H9 (cell line): ENCODE measurements around the gene WFS1. TPM values are rescaled to one million over a fixed set of nuclear protein-coding genes. Genes with fewer than 3 reads are reported as not detected.

ENCODE experiments used
- DNase-seq: peaks from one replicate; pipeline ENCODE4 v3.0.0-alpha.2; 2017
- H2AFZ ChIP-seq: one replicate; pipeline ENCODE4 v1.6.1; 2013; ENCODE audit warnings: mild to moderate bottlenecking, low read length, control low read depth, moderate library complexity
- H2AK5ac ChIP-seq: 2 replicates; pipeline ENCODE4 v1.6.1; 2013; ENCODE audit warnings: low read length, control low read depth, mixed read lengths; ENCODE audit not compliant: insufficient read length
- H2BK120ac ChIP-seq: one replicate; pipeline ENCODE4 v1.6.1; 2013; ENCODE audit warnings: low read depth, mild to moderate bottlenecking, low read length, control low read depth, inconsistent platforms; ENCODE audit not compliant: poor library complexity, severe bottlenecking
- H2BK12ac ChIP-seq: 2 replicates; pipeline ENCODE4 v1.6.1; 2013; ENCODE audit warnings: low read length, control low read depth, mixed read lengths, low read depth; ENCODE audit not compliant: insufficient read length
- H2BK15ac ChIP-seq: 2 replicates; pipeline ENCODE4 v1.6.1; 2013; ENCODE audit warnings: low read depth, low read length, control low read depth
- H2BK20ac ChIP-seq: one replicate; pipeline ENCODE4 v1.6.1; 2013; ENCODE audit warnings: low read depth, mild to moderate bottlenecking, low read length, control low read depth, inconsistent platforms; ENCODE audit not compliant: poor library complexity, severe bottlenecking
- H2BK5ac ChIP-seq: 2 replicates; pipeline ENCODE4 v1.6.1; 2013; ENCODE audit warnings: low read length, control low read depth, mixed read lengths; ENCODE audit not compliant: insufficient read length
- H3K14ac ChIP-seq: 2 replicates; pipeline ENCODE4 v1.6.1; 2013; ENCODE audit warnings: low read length, control low read depth; ENCODE audit not compliant: insufficient read depth
- H3K18ac ChIP-seq: 2 replicates; pipeline ENCODE4 v1.6.1; 2013; ENCODE audit warnings: low read depth, mild to moderate bottlenecking, mixed read lengths, low read length, control low read depth; ENCODE audit not compliant: insufficient read length
- H3K23ac ChIP-seq: 2 replicates; pipeline ENCODE4 v1.6.1; 2013; ENCODE audit warnings: low read length, control low read depth, mixed read lengths, low read depth; ENCODE audit not compliant: insufficient read length
- H3K23me2 ChIP-seq: 2 replicates; pipeline ENCODE4 v1.6.1; 2013; ENCODE audit warnings: low read depth, mild to moderate bottlenecking, mixed read lengths, low read length, control low read depth; ENCODE audit not compliant: insufficient read length, poor library complexity, severe bottlenecking
- H3K27ac ChIP-seq: 2 replicates; pipeline ENCODE4 v1.5.1; 2013; ENCODE audit warnings: low read length, control low read depth, mixed read lengths, low read depth; ENCODE audit not compliant: insufficient read length
- H3K27me3 ChIP-seq: 2 replicates; pipeline ENCODE4 v1.6.1; 2013; ENCODE audit warnings: low read length, control low read depth, inconsistent platforms; ENCODE audit not compliant: insufficient read depth
- H3K4ac ChIP-seq: 2 replicates; pipeline ENCODE4 v1.6.1; 2013; ENCODE audit warnings: low read depth, mild to moderate bottlenecking, control low read depth, inconsistent platforms, low read length, moderate library complexity
- H3K4me1 ChIP-seq: 2 replicates; pipeline ENCODE4 v1.6.1; 2013; ENCODE audit warnings: low read length, control low read depth, inconsistent platforms; ENCODE audit not compliant: insufficient read depth
- H3K4me2 ChIP-seq: 2 replicates; pipeline ENCODE4 v1.6.1; 2013; ENCODE audit warnings: low read length, control low read depth, mixed read lengths; ENCODE audit not compliant: insufficient read length, insufficient read depth
- H3K56ac ChIP-seq: 2 replicates; pipeline ENCODE4 v1.6.1; 2013; ENCODE audit warnings: low read depth, mild to moderate bottlenecking, mixed read lengths, low read length, control low read depth; ENCODE audit not compliant: insufficient read length
- H3K79me1 ChIP-seq: 2 replicates; pipeline ENCODE4 v1.6.1; 2013; ENCODE audit warnings: low read depth, mild to moderate bottlenecking, moderate library complexity, low read length, control low read depth, inconsistent platforms; ENCODE audit not compliant: insufficient read depth, poor library complexity, severe bottlenecking
- H3K79me2 ChIP-seq: 2 replicates; pipeline ENCODE4 v1.6.1; 2013; ENCODE audit warnings: low read length, control low read depth, inconsistent platforms; ENCODE audit not compliant: insufficient read depth
- H3K9ac ChIP-seq: 2 replicates; pipeline ENCODE4 v1.6.1; 2013; ENCODE audit warnings: low read length, control low read depth, mixed read lengths; ENCODE audit not compliant: insufficient read length; ENCODE audit errors: extremely low read depth
- H3K9me3 ChIP-seq: one replicate; pipeline ENCODE4 v1.6.1; 2013; ENCODE audit warnings: low read depth, low read length, inconsistent platforms; ENCODE audit not compliant: control insufficient read depth
- H3T11ph ChIP-seq: one replicate; pipeline ENCODE4 v1.6.1; 2013; ENCODE audit warnings: mild to moderate bottlenecking, low read length, control low read depth, inconsistent platforms
- H4K20me1 ChIP-seq: one replicate; pipeline ENCODE4 v1.6.1; 2013; ENCODE audit not compliant: control insufficient read depth, insufficient read length, insufficient read depth
- H4K5ac ChIP-seq: 2 replicates; pipeline ENCODE4 v1.6.1; 2013; ENCODE audit warnings: low read depth, mild to moderate bottlenecking, mixed read lengths, low read length, control low read depth; ENCODE audit not compliant: insufficient read length
- H4K8ac ChIP-seq: replicated peaks from 2 replicates; pipeline ENCODE4 v1.6.1; 2013; ENCODE audit warnings: low read length, control low read depth, mixed read lengths, low read depth; ENCODE audit not compliant: insufficient read length
- H4K91ac ChIP-seq: 2 replicates; pipeline ENCODE4 v1.6.1; 2013; ENCODE audit warnings: low read depth, mild to moderate bottlenecking, moderate library complexity, mixed read lengths, low read length, control low read depth; ENCODE audit not compliant: insufficient read length
- H3K27ac Mint-ChIP-seq, 3 experiments: 2 replicates in 2 of 3; 3 replicates in 1 of 3; pipeline ENCODE4 v1.8.0; 2020 to 2021; ENCODE audit warnings: mixed read lengths in 3 of 3, mild to moderate bottlenecking in 1 of 3, moderate library complexity in 1 of 3
- H3K27me3 Mint-ChIP-seq: 2 replicates; pipeline ENCODE4 v1.8.0; 2021; ENCODE audit warnings: low read depth, mild to moderate bottlenecking, moderate library complexity, mixed read lengths
- H3K36me3 Mint-ChIP-seq, 3 experiments: 2 replicates in 2 of 3; 3 replicates in 1 of 3; pipeline ENCODE4 v1.8.0; 2020 to 2021; ENCODE audit warnings: low read depth in 3 of 3, mixed read lengths in 3 of 3; ENCODE audit not compliant: insufficient read depth in 1 of 3
- H3K4me1 Mint-ChIP-seq, 2 experiments: 2 replicates each; pipeline ENCODE4 v1.8.0; 2020; ENCODE audit warnings: mixed read lengths in 2 of 2
- H3K4me3 Mint-ChIP-seq, 2 experiments: 2 replicates in 1 of 2; 3 replicates in 1 of 2; pipeline ENCODE4 v1.8.0; 2020 to 2021; ENCODE audit warnings: mild to moderate bottlenecking in 2 of 2, mixed read lengths in 2 of 2, moderate library complexity in 1 of 2
- H3K9me3 Mint-ChIP-seq, 2 experiments: 2 replicates in 1 of 2; 3 replicates in 1 of 2; pipeline ENCODE4 v1.8.0; 2020; ENCODE audit warnings: mild to moderate bottlenecking in 2 of 2, mixed read lengths in 2 of 2, moderate library complexity in 1 of 2
- WGBS: extraction: QIAGEN DNeasy Blood & Tissue Kit; methylation state at CpG from one replicate; pipeline ENCODE4 v1.1.7; 2013; ENCODE audit warnings: missing lambda C conversion rate, low lambda C conversion rate, mixed read lengths; ENCODE audit not compliant: insufficient read length; ENCODE audit errors: extremely low coverage; 5-methylcytosine and 5-hydroxymethylcytosine counted together
- total RNA-seq: library from RNA; stranded (reverse); gene quantifications from 2 replicates; pipeline ENCODE4 v1.2.1, GENCODE V29; 2021
- TF ChIP-seq, protein P1 (sequence below): fragments of 200-600 bp; sonication (generic); conservative IDR thresholded peaks from 3 replicates; pipeline ENCODE4 v1.8.0; 2021; ENCODE audit warnings: antibody characterized with exemption, mild to moderate bottlenecking

The WFS1 gene
- total RNA-seq, 1 experiment from 2014 or later, result 18.9 TPM

DNA sequence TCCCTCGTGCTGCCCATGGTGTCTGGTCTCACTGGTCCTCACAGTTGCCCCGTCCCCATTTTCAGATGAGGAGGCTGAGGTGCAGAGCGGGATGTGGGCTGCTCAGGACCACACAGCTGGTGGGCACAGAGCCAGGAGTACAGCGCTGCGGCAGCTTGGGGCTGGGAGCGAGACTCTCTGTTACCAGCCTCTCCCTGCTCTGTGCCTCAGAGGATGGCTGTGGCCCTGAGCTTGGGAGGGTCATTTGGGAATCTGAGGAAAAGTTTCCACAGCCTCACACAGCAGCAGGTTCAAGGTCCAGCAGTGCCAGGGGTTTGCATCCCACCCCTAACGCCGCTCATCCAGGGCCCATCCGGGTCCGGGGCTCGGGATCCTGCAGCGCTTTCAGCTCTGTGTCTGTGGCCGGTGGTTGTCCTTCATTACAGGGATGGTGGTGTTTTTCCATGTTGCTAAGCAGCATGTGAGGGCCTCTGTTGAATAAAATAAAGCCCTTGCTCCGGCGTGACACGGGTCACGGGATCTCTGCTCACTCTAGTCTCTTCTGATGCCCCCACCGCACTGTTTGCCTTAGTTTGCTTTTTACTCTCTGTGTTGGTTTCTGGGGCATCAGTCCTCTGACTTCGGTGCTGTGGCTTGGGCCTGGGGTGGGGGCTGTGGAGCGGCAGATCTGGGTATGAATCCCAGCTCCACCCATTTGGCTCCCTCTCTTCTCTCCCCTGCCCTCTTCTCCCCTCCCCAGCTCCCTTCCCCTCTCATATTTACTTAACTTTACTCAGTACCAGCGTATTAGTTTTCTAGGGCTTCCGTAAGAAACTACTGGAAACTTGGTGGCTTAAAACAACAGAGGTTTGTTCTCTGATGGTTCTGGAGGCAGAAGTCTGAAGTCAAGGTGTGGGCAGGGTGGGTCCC is 6.5 kb downstream of the WFS1 start:
- no peak overlapping the region for H4K8ac ChIP-seq
- H2BK120ac ChIP-seq, result no peak overlapping the region
- TF ChIP-seq, protein P1, sequence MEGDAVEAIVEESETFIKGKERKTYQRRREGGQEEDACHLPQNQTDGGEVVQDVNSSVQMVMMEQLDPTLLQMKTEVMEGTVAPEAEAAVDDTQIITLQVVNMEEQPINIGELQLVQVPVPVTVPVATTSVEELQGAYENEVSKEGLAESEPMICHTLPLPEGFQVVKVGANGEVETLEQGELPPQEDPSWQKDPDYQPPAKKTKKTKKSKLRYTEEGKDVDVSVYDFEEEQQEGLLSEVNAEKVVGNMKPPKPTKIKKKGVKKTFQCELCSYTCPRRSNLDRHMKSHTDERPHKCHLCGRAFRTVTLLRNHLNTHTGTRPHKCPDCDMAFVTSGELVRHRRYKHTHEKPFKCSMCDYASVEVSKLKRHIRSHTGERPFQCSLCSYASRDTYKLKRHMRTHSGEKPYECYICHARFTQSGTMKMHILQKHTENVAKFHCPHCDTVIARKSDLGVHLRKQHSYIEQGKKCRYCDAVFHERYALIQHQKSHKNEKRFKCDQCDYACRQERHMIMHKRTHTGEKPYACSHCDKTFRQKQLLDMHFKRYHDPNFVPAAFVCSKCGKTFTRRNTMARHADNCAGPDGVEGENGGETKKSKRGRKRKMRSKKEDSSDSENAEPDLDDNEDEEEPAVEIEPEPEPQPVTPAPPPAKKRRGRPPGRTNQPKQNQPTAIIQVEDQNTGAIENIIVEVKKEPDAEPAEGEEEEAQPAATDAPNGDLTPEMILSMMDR, result no peak
- H4K91ac ChIP-seq, result no peak overlapping the region
- H2BK12ac ChIP-seq, result no peak overlapping the region
- H3K23me2 ChIP-seq, result no peaks in the 10 kb centered on the region
- H3K27me3 Mint-ChIP-seq, result no peaks in the 10 kb centered on the region
- no peak overlapping the region; a peak in 2 of 7 replicates for H3K27ac Mint-ChIP-seq
- peaks cover 28 to 41% of the 10 kb centered on the region in 2 experiments for H3K4me1 Mint-ChIP-seq
- H3K9me3 ChIP-seq, result no peaks in the 10 kb centered on the region
- WGBS, result no CpG with 5 or more reads among the region's 22 CpGs
- H3T11ph ChIP-seq, result no peak overlapping the region
- no peak overlapping the region for H3K56ac ChIP-seq
- H3K27me3 ChIP-seq, result no peaks in the 10 kb centered on the region
- H2AK5ac ChIP-seq, result no peak overlapping the region
- no peak overlapping the region; a peak in 1 of 5 replicates for H3K4me3 Mint-ChIP-seq
- peaks cover 2 to 4% (median 4%) of the 10 kb centered on the region in 3 experiments; a peak in 4 of 7 replicates for H3K36me3 Mint-ChIP-seq
- no peak overlapping the region for H3K4me2 ChIP-seq
- H3K4me1 ChIP-seq, result no peaks in the 10 kb centered on the region; the same call in 1 of the 2 replicates
- no peak overlapping the region for H4K5ac ChIP-seq
- H3K27ac ChIP-seq, result no peak overlapping the region
- H3K18ac ChIP-seq, result no peak overlapping the region
- no peak overlapping the region for H3K9ac ChIP-seq
- H3K14ac ChIP-seq, result no peak overlapping the region; the same call in 1 of the 2 replicates
- no peak for DNase-seq
- H3K23ac ChIP-seq, result no peak overlapping the region
- no peak overlapping the region for H2BK5ac ChIP-seq
- H3K9me3 Mint-ChIP-seq, result no peaks in the 10 kb centered on the region
- no peak overlapping the region for H2BK20ac ChIP-seq
- no peak overlapping the region for H3K4ac ChIP-seq
- H3K79me1 ChIP-seq, result no peaks in the 10 kb centered on the region
- H4K20me1 ChIP-seq, result peaks cover 3% of the 10 kb centered on the region
- H3K79me2 ChIP-seq, result no peaks in the 10 kb centered on the region
- H2BK15ac ChIP-seq, result no peak overlapping the region
- H2AFZ ChIP-seq, result no peak overlapping the region
